Activated CD4-positive, CD25-positive, alpha-beta regulatory T cell treated with anti-CD3 and anti-CD28 coated beads, Interleukin-2, amount 50 U/mL, for 16 hours (primary cell): Measurements from ENCODE around the gene PSMA5.
"Not testable (repeated sequence)": the region's sequence is repeated elsewhere in the genome, so short reads cannot be mapped to it uniquely, and the experiment has no call there.

Experiments used
- DNase-seq: peaks from one replicate; pipeline ENCODE4 v3.0.0-alpha.2; 2020; ENCODE audit warnings: low read depth, low spot score

Gene PSMA5

GRCh38 chr1:109433322-109433721, 7.1 kb upstream of the PSMA5 start:
- DNase-seq, result no peak

- no peak for DNase-seq
Observed at GRCh38 chr1:109432336-109432735, 6.1 kb upstream of the PSMA5 start.

GRCh38 chr1:109427171-109427467, 871 bp upstream of the PSMA5 start:
- no peak for DNase-seq

- no peak for DNase-seq
Observed at GRCh38 chr1:109425391-109426280, 612 bp downstream of the PSMA5 start.

- DNase-seq, result no peak
Observed at GRCh38 chr1:109423498-109423897, 2.8 kb downstream of the PSMA5 start.

DNA sequence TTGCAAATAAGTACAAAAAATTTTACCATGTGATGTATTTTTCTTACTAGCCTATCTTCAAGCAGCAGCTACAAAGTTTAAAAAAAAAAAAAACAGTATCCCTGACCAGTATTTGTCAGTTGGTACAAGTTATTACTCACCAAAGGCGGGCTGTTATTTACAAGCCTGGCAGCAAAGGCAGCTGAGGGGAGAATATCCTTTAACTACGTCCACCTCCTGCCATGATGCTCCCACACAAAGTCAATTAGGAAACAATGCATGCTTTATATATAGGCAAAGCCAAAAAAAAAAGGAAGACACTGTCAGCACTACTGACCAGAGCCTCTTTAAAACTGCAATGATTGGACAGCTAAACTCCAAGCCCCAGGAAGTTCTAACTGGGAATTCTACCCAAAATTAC, 13.7 kb downstream of the PSMA5 start:
- DNase-seq, result no peak

GRCh38 chr1:109404838-109405237, 21.4 kb downstream of the PSMA5 start:
- DNase-seq, result no peak

- no peak for DNase-seq
Observed at GRCh38 chr1:109402025-109402424, 24.2 kb downstream of the PSMA5 start.

- DNase-seq, result no peak
Observed at GRCh38 chr1:109400035-109400655, 26.1 kb downstream of the PSMA5 start.

GRCh38 chr1:109399326-109399957, 26.8 kb downstream of the PSMA5 start:
- DNase-seq, result no peak

GRCh38 chr1:109398343-109399225, 27.7 kb downstream of the PSMA5 start:
- DNase-seq, result no peak

DNA sequence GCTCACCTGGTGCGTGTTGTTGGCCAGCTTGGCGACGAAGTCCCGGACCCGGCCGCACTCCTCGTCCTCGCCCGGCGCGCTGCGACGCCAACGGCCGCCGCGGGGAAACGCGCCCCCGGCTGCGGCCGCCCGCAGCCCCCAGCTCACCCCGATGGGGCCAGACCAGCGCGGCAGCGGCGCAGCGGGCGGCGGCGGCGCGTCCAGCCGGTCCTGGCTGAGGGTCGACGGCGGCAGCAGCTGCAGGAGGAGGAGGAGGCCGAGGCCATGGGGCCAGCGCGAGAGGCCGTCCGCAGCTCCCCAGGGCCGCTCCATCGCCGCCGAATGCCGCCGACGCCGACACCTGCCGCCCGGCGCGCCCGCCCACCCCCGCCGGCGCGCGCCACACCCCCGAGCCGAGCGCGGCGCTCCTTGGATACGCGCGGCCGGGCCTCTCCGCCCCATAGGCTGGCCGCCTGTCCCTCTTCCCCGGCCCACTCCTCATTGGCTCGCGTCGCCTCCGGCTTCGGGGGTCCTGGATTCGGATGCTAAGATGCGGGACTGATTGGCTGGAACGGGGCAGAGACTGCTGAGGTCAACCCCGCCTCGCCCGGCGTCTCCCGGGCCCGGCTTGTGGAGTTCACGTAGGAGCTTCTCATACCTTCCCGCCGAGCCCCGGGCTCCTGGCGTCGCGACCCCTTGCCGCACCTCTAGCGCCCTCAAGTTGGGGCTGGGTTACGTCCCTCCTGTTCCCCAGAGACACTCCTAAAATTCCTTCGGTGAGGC, 28.5 kb downstream of the PSMA5 start, which contains the start of gene SORT1:
SORT1 (minus strand) TSS at position 338 of the 762 bp plus-strand sequence; CDS start at position 312, 26 bp downstream.
- peak; percentile 2 for DNase-seq

DNA sequence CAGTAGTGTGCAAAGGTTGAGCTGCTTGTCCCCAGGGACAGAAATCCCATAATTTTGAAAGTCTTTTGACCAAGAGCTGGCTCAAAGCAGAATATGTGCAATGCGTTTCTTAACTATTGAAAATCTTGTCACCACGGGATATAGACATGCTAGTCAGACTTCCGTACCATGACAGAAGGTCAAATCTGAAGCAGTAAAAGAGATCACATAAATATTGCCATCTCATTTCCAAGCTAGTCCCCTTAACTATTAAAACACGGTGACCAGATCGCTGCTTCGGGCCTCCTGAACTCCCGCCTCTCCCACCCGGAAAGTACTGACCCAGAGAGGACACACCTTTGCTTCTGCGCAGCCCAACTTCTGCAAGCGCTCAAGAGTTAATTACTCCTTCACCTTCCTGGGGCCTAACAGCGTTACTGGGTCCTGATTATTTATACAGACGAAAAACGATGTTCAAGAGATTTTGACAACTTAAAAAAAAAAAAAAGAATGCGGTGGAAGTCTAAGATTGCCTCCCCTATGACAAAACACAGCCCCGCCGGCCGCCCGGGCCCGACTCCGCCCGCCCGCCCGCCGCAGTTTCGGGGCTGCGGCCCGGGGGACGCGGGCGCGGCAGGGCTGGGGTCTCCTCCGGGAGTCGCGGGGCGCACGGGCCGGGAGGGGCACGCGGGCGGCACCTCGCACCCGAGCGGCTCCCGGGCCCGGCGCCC, 29.2 kb downstream of the PSMA5 start:
- no peak for DNase-seq

GRCh38 chr1:109396513-109396839, 29.8 kb downstream of the PSMA5 start:
- DNase-seq, result no peak

- DNase-seq, result no peak
Observed at GRCh38 chr1:109395602-109396512, 30.4 kb downstream of the PSMA5 start.

DNA sequence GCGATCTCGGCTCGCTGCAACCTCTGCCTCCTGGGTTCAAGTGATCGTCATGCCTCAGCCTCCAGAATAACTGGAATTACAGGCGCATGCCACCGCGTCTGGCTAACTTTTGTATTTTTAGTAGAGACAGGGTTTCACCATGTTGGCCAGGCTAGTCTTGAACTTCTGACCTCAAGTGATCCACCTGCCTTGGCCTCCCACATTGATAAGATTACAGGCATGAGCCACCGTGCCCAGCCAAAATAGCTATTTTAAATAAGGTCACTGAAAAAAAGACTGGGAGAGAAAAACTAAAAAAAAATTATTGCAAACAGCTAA, 31.0 kb downstream of the PSMA5 start:
- DNase-seq, result not testable (repeated sequence)

DNA sequence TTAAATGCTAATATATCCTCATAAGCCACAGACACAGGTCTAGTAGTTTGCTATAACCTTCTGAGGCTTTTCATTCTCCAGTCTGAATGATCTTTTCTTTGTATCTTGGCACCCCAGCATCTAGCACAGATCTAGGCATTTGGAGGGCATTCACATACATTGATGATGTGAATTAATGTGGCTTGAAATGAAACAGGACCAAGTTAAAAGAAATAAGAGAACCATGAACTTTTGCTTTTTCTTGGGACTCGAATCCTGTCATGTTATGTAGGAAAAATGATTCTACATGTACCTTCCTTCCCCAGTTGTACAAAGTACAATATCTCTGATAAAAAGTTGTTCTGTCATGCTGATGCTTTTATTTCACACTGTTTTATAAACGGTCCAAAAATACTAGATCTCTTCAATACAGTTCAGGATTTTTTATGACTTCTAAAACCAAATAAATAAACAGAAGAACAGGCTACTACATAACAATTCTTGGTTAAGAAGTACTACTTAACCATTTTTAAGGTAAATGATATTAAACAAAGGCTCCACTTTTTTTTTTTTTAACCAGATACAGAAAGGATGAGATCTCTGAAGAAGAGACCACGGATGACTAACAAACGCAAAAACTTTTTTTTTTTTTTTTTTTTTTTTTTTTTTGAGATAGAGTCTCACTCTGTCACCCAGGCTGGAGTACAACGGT, 31.5 kb downstream of the PSMA5 start:
- no peak for DNase-seq

DNA sequence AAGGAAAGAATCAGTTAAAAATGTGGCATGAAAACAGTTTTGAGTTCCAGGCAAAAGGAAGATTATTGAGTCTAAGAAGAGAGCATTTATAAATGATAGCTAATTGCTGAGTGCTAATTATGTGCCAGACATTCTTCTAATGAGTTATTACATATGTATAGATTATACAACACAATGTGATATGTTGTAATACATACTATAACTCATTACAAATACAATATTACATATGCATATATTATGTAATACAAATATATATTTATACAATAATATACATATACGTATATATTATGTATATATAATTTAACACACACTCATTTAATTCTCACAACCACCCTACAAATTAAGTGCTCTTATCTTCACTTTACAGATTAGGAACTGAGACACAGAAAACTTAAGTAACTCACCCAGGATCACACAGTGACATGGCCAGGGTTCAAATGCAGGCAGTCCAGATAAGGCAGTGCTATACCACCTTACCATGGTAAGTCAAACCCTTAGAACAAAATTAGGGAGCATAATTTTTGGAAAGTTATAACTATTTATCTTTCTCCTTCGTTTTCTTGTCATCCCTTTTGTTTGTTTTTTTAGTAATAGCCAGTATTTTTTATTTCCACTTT, 32.5 kb downstream of the PSMA5 start:
- no peak for DNase-seq
